Hypothalamus (tissue), 51 donors: ENCODE results near the gene PARN.

Source experiments
- DNase-seq, 51 donors: peaks; one replicate each; lab custom pipeline; 2025; lab: John Stamatoyannopoulos, UW

PARN gene

GRCh38 chr16:14483819-14484385, 146.2 kb downstream of the PARN start:
- DNase-seq: no peak

DNA sequence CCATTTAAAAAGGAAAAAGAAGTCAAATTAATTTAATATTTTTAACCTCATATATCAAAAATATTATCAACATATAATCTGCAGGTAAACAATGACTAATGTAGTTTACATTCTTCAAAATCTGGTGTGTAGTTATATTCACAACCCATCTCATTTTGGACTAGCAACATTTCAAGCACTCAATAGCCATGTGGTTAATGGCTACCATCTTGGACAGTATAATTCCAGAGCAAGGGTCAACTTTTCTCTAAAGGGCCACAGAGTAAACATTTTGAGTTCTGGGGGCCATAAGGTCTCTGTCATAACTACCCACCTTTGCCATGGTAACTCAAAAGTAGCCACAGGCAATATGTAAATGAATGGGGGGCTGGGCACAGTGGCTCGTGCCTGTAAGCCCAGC, 153.9 kb downstream of the PARN start:
- DNase-seq: no peak

DNA sequence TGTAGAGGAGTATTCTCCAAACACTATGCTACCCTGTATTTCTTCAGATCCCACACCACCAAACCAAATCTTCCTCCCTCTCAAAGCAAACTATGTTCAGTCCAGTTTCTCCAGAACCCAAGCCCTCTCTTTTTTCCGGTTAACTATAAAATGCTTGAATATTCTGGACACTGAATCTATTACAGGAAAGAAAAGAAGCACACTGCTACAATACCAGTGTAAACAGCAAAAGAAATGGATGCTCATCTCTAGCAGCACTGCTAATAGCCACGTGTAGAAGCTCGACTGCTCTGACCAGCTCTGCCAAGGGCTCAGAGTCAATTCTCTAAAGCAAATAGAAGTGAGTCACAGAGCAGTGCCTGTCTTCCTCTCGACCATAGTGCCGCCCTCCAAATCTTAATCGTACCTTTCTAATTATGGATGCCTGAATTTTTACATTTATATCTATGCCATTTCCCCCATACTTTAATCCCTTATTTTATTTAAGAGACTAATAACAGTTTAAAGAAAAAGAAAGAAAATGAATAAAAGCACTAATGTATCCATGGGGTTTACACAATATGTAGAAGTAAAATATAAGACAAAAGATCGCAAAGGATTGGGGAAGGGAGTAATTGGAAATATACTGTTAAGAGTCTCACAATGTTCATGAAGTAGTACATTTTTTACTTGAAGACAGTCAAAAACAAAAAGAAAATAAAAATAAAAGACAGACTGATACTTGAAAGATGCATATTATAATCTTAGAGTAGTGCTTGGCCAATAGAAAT, 154.5 kb downstream of the PARN start:
- peak in 1 of 51 donors; percentile 7 for DNase-seq

DNA sequence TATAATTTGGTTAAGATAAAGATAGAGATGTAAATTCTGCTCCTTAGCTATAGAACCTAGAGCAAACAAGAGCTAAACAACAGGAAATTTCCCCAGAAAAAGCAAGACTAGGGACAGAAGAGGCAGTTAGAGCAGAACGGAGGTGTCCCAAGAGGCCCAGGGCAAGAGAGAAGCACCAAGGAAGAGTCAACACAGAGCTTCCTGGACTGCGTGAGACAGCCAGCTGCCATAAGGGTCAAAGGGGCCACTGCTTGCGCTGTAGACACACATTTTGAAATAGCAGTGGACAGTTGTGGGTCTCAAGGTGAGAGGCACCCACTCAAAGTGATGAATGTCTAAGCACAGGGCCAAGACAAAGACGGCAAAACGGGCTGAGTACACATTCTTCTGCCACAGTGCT, 156.6 kb downstream of the PARN start:
- no peak for DNase-seq

GRCh38 chr16:14472357-14472756, 157.7 kb downstream of the PARN start:
- no peak for DNase-seq

DNA sequence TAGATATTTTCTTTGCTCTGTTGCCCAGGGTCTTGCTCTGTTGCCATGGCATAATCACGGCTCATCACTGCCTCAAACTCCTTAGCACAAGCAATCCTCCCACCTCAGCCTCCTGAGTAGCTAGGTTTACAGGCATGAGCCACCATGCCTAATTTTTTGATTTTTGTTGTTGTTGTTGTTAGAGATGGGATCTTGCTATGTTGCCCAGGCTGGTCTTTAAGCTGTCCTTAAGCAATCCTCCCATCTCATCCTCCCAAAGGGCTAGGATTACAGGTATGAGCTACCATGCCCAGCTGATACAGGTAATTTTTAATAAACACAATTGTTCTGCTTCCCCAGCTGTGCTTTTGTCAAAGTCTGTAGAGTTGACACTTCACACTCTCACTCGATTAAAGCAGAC, 159.3 kb downstream of the PARN start:
- no peak for DNase-seq

DNA sequence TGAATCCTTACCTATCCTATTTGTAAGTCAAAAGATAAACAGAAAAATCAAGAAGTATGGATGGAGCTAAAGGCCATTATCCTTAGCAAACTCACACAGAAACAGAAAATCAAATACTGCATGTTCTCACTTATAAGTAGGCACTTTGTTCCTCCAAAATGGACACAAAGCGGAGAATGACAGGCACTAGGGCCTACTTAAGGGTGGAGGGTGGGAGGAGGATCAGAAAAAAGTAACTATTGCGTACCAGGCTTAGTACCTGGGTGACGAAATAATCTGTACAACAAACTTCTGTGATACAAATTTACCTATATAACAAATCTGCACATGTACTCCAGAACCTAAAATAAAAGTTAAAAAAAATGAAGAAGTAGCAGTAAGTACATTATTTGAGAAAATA, 164.3 kb downstream of the PARN start:
- no peak for DNase-seq

GRCh38 chr16:14464796-14465195, 165.3 kb downstream of the PARN start:
- no peak for DNase-seq

DNA sequence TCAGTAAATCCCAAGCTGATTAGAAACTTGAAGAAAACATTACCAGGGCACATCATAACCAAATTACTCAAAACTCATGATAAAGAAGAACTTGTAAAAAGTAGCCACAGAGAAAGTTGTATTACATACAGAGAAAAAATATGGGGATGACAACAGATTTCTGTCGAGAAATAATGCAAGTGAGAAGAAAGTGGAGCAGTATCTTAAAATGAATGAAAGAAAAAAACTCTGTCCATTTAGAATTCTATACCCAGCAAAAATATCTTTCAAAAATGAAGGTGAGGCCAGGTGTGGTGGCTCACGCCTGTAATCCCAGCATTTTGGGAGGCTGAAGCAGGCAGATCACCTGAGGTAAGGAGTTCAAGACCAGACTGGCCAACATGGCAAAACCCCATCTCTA, 165.9 kb downstream of the PARN start:
- no peak for DNase-seq

- no peak for DNase-seq
These were observed 167.2 kb downstream of the PARN start for GRCh38 chr16:14462811-14463210.

- DNase-seq: no peak
These were observed 169.3 kb downstream of the PARN start for GRCh38 chr16:14460726-14461125.

DNA sequence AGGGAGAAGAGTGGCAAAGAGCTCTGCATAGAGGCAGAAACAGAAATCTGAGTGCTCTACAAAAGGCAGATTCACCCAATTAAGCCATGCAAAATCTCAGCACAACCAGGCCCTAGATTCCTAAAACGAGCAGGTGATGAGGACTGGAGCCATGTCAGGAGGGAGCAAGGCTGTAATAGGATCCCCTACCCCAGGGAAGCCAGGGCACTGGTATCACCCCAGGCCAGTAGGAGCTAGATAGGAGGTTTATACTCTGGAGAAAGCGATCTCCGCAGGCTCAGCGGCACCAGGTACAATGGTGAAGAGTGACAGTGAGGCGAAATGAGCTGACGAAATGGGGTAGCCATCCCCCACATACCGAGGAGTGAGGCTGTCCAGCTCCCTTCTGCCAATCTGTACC, 171.5 kb downstream of the PARN start:
- no peak for DNase-seq

GRCh38 chr16:14456793-14457481, 173.1 kb downstream of the PARN start:
- DNase-seq: no peak

DNA sequence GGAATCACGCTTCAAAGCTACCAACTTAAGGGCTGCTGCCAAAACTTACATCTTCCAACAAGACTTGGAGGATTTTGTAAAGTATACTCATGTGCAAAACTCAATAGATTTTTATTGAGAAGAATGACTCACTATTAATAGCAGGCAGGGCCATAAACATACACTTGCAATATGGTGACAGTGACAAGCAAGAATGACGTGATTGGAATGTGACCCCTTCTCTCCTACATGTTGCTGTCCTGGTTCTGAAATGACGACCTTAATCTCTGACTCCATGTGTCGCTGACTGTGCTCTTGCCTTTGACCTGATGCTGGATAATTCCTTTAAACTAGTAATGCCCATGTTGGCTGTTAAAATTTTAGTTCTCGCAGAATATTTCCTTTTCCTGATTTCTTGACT, 174.5 kb downstream of the PARN start:
- DNase-seq: no peak

GRCh38 chr16:14454391-14454790, 175.7 kb downstream of the PARN start:
- DNase-seq: no peak

GRCh38 chr16:14452066-14452465, 178.0 kb downstream of the PARN start:
- DNase-seq: no peak

GRCh38 chr16:14450846-14451245, 179.2 kb downstream of the PARN start:
- no peak for DNase-seq

DNA sequence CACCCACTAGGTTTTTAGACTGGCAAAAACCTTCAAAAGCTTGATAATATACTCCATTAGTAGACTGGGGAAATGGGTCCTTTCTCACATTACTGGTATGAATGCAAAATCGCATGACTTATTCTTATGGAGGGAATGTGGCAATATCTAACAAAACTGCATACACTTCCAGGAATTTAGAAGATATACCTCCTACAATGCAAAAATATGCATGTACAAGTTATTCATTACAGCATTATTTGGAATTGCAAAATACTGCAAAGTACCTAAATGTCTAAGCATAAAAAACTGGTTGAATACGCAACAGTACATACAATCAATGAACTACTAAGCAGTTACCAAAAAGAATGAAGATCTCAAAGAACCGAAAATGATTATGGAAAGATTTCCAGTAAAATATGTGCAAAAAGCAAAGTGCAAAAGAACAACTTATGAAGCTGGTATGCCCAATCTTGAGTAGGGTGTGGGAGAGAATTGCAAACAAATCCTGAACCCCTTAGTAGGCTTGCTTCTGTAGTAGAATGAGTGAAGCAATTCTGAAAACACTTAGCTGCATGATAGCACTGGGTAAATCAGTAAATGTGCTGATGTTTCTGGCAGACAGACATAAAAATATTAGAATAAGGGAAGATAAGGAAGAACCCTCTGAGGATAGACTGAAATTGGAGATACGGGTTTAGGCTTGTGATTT, 180.1 kb downstream of the PARN start:
- DNase-seq: no peak

DNA sequence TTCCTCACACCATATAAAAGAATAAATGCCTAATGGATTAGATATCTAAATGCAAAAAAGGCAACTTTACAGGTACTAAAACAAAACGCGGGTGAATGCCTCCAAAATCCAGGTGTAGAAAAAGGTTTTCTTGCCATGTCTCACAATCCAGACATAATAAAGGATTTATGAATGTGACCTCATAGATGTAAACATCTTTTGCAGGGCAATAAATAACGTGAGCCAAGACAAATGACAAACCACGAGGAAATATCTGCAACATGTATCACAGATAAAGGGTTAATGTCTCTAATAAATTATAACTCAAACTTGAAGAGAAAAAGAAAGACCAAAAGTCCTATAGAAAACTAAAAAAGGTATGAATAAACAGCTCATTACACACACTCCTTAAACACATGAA, 180.7 kb downstream of the PARN start:
- no peak for DNase-seq

DNA sequence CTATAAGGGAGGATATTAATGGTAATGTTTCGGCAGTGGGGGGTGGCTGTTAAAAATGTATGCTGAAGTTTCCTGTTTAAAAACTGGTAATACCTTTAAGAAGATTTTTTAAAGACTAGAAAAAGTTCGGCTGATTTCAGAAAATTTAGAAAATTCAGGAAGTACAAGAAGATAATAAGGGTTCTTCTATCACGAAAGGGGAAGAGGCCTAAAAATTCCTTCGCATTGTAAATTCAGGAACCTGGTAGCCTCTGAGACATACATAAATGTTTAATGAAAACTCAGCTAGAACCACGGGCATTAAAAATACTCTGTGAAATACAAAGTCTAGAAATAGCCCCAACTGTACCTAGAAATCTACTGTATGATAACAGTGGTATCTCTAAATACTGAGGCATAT, 181.2 kb downstream of the PARN start:
- no peak for DNase-seq

DNA sequence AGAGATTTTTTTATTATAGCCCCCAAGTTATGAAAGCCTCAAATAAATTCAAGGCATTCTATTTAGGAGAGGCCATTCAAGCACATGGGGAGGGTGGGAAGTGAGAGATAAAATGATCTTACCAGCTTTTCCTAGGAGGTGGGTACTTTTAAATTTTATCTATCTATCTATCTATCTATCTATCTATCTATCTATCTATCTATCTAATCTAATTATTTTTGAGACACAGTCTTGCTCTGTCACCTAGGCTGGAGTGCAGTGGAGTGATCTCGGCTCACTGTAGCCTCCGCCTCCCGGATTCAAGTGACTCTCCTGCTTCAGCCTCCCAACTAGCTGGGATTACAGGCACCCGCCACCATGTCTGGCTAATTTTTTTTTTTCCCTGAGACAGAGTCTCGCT, 182.3 kb downstream of the PARN start:
- DNase-seq: no peak

DNA sequence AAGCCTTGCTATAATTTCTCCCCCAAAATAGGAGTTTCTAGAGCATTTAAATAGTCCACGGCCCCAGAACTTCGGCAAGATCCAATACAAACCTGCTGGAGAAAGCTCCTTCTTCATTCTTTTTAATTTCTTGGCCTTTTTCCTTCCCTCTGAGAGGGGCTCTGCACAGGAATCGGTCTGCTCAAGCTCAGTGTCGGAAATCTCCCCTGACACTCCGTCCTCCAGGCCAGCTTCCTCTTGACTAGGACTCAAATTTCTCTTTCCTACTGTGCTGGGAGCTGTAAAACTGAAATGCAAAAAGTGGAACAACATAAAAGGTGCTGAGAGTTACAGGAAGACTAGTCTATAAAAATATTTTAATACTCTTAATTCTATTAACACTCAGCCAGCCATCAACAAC, 183.3 kb downstream of the PARN start:
- no peak for DNase-seq
